Activated T-cell treated with anti-CD3 and anti-CD28 coated beads, Interleukin-2, amount 50 U/mL, for 4 hours (primary cell): Measurements from ENCODE around the gene BSPRY. TPM values are rescaled to one million over a fixed set of nuclear protein-coding genes. Genes with fewer than 3 reads are reported as not detected.

Source experiments
- ATAC-seq, 2 donors: fragments of 200-7000 bp; cut with Tn5 transposase; one replicate each; pipeline ENCODE4 v1.10.0; 2021
- DNase-seq: peaks from one replicate; pipeline ENCODE4 v3.0.0-alpha.2; 2020
- H3K27me3 Mint-ChIP-seq: one replicate; pipeline ENCODE4 v1.8.0; 2021; ENCODE audit warnings: low read depth, mixed read lengths
- H3K36me3 Mint-ChIP-seq: one replicate; pipeline ENCODE4 v1.8.0; 2022; ENCODE audit warnings: mixed read lengths; ENCODE audit not compliant: insufficient read depth
- H3K4me1 Mint-ChIP-seq: one replicate; pipeline ENCODE4 v1.8.0; 2021; ENCODE audit warnings: low read depth, mixed read lengths
- H3K4me3 Mint-ChIP-seq: one replicate; pipeline ENCODE4 v1.8.0; 2021; ENCODE audit warnings: mild to moderate bottlenecking, moderate library complexity, mixed read lengths
- H3K9me3 Mint-ChIP-seq: one replicate; pipeline ENCODE4 v1.8.0; 2021; ENCODE audit warnings: mixed read lengths
- total RNA-seq, 3 donors: library from RNA; stranded (reverse); gene quantifications; one replicate each; pipeline ENCODE4 v1.2.1, GENCODE V29; 2021

The BSPRY gene
- total RNA-seq, result 1 to 10 TPM in 1 of 3 donors, under 1 TPM in 2; 0.60 to 1.8 (median 0.87) TPM

- peaks cover 36% of the 10 kb centered on the region for H3K27me3 Mint-ChIP-seq
- H3K9me3 Mint-ChIP-seq, result no peaks in the 10 kb centered on the region
- ATAC-seq (peak; percentile 61 to 72), DNase-seq (no peak)
- peak within 1 kb of the TSS; percentile 75 for H3K4me3 Mint-ChIP-seq
- H3K4me1 Mint-ChIP-seq, result peaks cover 25% of the 10 kb centered on the region
- H3K36me3 Mint-ChIP-seq, result no peaks in the 10 kb centered on the region
Observed at GRCh38 chr9:113349445-113350094, at the start of gene BSPRY. BSPRY (plus strand) TSS chr9:113349541; CDS start chr9:113349580, 39 bp downstream.

- no peaks in the 10 kb centered on the region for H3K9me3 Mint-ChIP-seq
- no peak for DNase-seq
- H3K4me1 Mint-ChIP-seq, result no peaks in the 10 kb centered on the region
- no peak overlapping the region for H3K4me3 Mint-ChIP-seq
- no peaks in the 10 kb centered on the region for H3K36me3 Mint-ChIP-seq
- peaks cover 9% of the 10 kb centered on the region for H3K27me3 Mint-ChIP-seq
- no peak for ATAC-seq
Observed at GRCh38 chr9:113299800-113300292, 49.5 kb upstream of the BSPRY start.

GRCh38 chr9:113301548-113301947 lies 47.8 kb upstream of the BSPRY start:
- Mint-ChIP-seq H3K4me3 (no peak overlapping the region), H3K9me3 (no peaks in the 10 kb centered on the region)
- ATAC-seq, result no peak

GRCh38 chr9:113302792-113303418 lies 46.4 kb upstream of the BSPRY start, which contains the start of gene RNF183:
RNF183 (minus strand) TSS chr9:113303376; CDS start chr9:113298184, 5,192 bp downstream.
- DNase-seq (no peak), ATAC-seq (no peak)
- no peaks in the 10 kb centered on the region for H3K9me3 Mint-ChIP-seq
- H3K27me3 Mint-ChIP-seq, result peaks cover 11% of the 10 kb centered on the region
- H3K4me1 Mint-ChIP-seq, result no peaks in the 10 kb centered on the region
- H3K36me3 Mint-ChIP-seq, result no peaks in the 10 kb centered on the region
- no peak within 1 kb of the TSS for H3K4me3 Mint-ChIP-seq

More at GRCh38 chr9:113301548-113301947, 47.8 kb upstream of the BSPRY start:
- DNase-seq, result no peak
- Mint-ChIP-seq H3K27me3 (peaks cover 11% of the 10 kb centered on the region), H3K36me3 (no peaks in the 10 kb centered on the region), H3K4me1 (no peaks in the 10 kb centered on the region)

GRCh38 chr9:113306566-113306965 lies 42.8 kb upstream of the BSPRY start:
- DNase-seq (no peak), ATAC-seq (no peak)
- peaks cover 11% of the 10 kb centered on the region for H3K27me3 Mint-ChIP-seq
- H3K4me1 Mint-ChIP-seq, result no peaks in the 10 kb centered on the region
- H3K9me3 Mint-ChIP-seq, result no peaks in the 10 kb centered on the region
- H3K36me3 Mint-ChIP-seq, result no peaks in the 10 kb centered on the region
- H3K4me3 Mint-ChIP-seq, result no peak overlapping the region

- H3K4me3 Mint-ChIP-seq, result no peak overlapping the region
- peaks cover 11% of the 10 kb centered on the region for H3K27me3 Mint-ChIP-seq
- no peak for ATAC-seq
- no peaks in the 10 kb centered on the region for H3K9me3 Mint-ChIP-seq
- no peak for DNase-seq
- no peaks in the 10 kb centered on the region for H3K36me3 Mint-ChIP-seq
- H3K4me1 Mint-ChIP-seq, result no peaks in the 10 kb centered on the region
Observed at GRCh38 chr9:113307396-113307975, 41.9 kb upstream of the BSPRY start.

GRCh38 chr9:113309204-113309813 lies 40.0 kb upstream of the BSPRY start:
- DNase-seq (no peak), ATAC-seq (no peak)
- Mint-ChIP-seq H3K36me3 (no peaks in the 10 kb centered on the region), H3K4me3 (no peak overlapping the region), H3K9me3 (no peaks in the 10 kb centered on the region), H3K4me1 (no peaks in the 10 kb centered on the region), H3K27me3 (peaks cover 3% of the 10 kb centered on the region)

GRCh38 chr9:113310538-113310937 lies 38.8 kb upstream of the BSPRY start:
- Mint-ChIP-seq H3K36me3 (no peaks in the 10 kb centered on the region), H3K4me1 (no peaks in the 10 kb centered on the region), H3K4me3 (no peak overlapping the region), H3K27me3 (peaks cover 3% of the 10 kb centered on the region), H3K9me3 (no peaks in the 10 kb centered on the region)
- ATAC-seq, result no peak
- DNase-seq, result no peak

GRCh38 chr9:113311961-113312360 lies 37.4 kb upstream of the BSPRY start:
- Mint-ChIP-seq H3K4me3 (no peak overlapping the region), H3K9me3 (no peaks in the 10 kb centered on the region), H3K27me3 (peaks cover 7% of the 10 kb centered on the region), H3K4me1 (no peaks in the 10 kb centered on the region), H3K36me3 (no peaks in the 10 kb centered on the region)
- ATAC-seq, result no peak
- DNase-seq, result no peak

- DNase-seq (no peak), ATAC-seq (no peak)
- H3K9me3 Mint-ChIP-seq, result no peaks in the 10 kb centered on the region
- H3K4me1 Mint-ChIP-seq, result no peaks in the 10 kb centered on the region
- H3K36me3 Mint-ChIP-seq, result no peaks in the 10 kb centered on the region
- H3K4me3 Mint-ChIP-seq, result no peak overlapping the region
- H3K27me3 Mint-ChIP-seq, result peaks cover 9% of the 10 kb centered on the region
Observed at GRCh38 chr9:113313261-113313660, 36.1 kb upstream of the BSPRY start.

GRCh38 chr9:113315231-113315630 lies 34.1 kb upstream of the BSPRY start:
- Mint-ChIP-seq H3K9me3 (no peaks in the 10 kb centered on the region), H3K36me3 (no peaks in the 10 kb centered on the region), H3K27me3 (peaks cover 9% of the 10 kb centered on the region), H3K4me1 (no peaks in the 10 kb centered on the region), H3K4me3 (no peak overlapping the region)
- ATAC-seq (no peak), DNase-seq (no peak)

- no peaks in the 10 kb centered on the region for H3K9me3 Mint-ChIP-seq
- ATAC-seq (no peak), DNase-seq (no peak)
- H3K4me3 Mint-ChIP-seq, result no peak overlapping the region
- H3K4me1 Mint-ChIP-seq, result no peaks in the 10 kb centered on the region
- peaks cover 9% of the 10 kb centered on the region for H3K27me3 Mint-ChIP-seq
- no peaks in the 10 kb centered on the region for H3K36me3 Mint-ChIP-seq
Observed at GRCh38 chr9:113316030-113316429, 33.3 kb upstream of the BSPRY start.

GRCh38 chr9:113317777-113318176 lies 31.6 kb upstream of the BSPRY start:
- H3K27me3 Mint-ChIP-seq, result peaks cover 9% of the 10 kb centered on the region
- no peak overlapping the region for H3K4me3 Mint-ChIP-seq
- DNase-seq (no peak), ATAC-seq (no peak)
- H3K36me3 Mint-ChIP-seq, result no peaks in the 10 kb centered on the region
- H3K4me1 Mint-ChIP-seq, result no peaks in the 10 kb centered on the region
- no peaks in the 10 kb centered on the region for H3K9me3 Mint-ChIP-seq

GRCh38 chr9:113319054-113319453 lies 30.3 kb upstream of the BSPRY start:
- Mint-ChIP-seq H3K36me3 (no peaks in the 10 kb centered on the region), H3K4me1 (no peaks in the 10 kb centered on the region), H3K9me3 (no peaks in the 10 kb centered on the region), H3K4me3 (no peak overlapping the region), H3K27me3 (peaks cover 9% of the 10 kb centered on the region)
- ATAC-seq, result no peak
- no peak for DNase-seq
